Epithelial cell of esophagus (primary cell): ENCODE data around the gene PPP4R3C.
"Not testable (repeated sequence)": the region's sequence is repeated elsewhere in the genome, so short reads cannot be mapped to it uniquely, and the experiment has no call there.

Source experiments
- DNase-seq: peaks from one replicate; pipeline ENCODE4 v3.0.0; 2010; ENCODE audit warnings: low read depth
- H3K4me3 ChIP-seq: 2 replicates; pipeline ENCODE4 v1.5.1; 2011; ENCODE audit warnings: mild to moderate bottlenecking, low read length, control low read depth
- TF ChIP-seq, protein P1 (sequence below): IDR thresholded peaks from 2 replicates; pipeline ENCODE4 v1.5.1; 2011; ENCODE audit warnings: low read depth, mild to moderate bottlenecking, low read length, control low read depth, inconsistent platforms; ENCODE audit not compliant: insufficient read depth; ENCODE audit errors: missing control alignments

Gene PPP4R3C

DNA sequence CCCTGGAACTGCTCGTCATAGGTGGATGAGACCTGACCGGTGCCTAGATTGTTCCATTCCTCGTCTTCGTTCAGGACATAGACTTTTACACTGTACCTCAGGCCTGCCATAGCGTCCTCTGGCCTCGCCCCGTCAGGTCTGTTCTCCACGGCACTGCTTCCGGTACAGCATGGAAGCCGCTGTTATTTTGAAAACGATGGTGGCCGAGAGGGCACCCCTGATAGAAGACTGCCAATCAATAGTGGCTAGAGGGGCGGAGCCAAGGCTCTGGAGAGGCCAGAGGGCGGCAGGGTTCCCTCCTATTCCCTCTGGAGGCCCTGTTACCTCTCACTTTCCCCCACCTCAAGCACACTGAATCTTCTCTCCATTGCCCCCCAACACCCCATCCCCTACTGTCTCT is at the start of gene PPP4R3C:
Gene PPP4R3C, minus strand, starts transcription at position 155 of the 400 bp plus-strand sequence. Its CDS starts 45 bp downstream, at position 110.
- no peak within 1 kb of the TSS for H3K4me3 ChIP-seq
- TF ChIP-seq, protein P1, sequence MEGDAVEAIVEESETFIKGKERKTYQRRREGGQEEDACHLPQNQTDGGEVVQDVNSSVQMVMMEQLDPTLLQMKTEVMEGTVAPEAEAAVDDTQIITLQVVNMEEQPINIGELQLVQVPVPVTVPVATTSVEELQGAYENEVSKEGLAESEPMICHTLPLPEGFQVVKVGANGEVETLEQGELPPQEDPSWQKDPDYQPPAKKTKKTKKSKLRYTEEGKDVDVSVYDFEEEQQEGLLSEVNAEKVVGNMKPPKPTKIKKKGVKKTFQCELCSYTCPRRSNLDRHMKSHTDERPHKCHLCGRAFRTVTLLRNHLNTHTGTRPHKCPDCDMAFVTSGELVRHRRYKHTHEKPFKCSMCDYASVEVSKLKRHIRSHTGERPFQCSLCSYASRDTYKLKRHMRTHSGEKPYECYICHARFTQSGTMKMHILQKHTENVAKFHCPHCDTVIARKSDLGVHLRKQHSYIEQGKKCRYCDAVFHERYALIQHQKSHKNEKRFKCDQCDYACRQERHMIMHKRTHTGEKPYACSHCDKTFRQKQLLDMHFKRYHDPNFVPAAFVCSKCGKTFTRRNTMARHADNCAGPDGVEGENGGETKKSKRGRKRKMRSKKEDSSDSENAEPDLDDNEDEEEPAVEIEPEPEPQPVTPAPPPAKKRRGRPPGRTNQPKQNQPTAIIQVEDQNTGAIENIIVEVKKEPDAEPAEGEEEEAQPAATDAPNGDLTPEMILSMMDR, result no peak
- DNase-seq, result no peak

DNA sequence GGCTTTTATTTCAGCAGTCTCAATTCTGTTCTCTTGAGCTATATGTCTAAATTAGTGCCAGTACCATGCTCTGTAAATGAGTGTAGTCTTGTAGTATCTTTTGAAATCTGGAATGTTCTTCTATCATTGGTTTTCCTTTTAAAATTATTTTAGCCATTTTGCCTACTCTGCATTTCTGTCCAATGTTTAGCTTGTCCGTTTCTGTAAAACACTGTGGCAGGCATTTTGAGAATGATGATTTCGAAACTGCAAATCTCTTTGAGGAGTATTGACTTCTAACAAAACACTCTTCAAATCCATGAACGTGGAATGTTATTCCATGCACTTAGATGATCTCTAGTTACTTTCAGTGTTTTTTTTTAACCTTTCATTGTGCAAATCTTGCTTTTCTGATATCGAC is 28.3 kb upstream of the PPP4R3C start:
- DNase-seq, result no peak
- TF ChIP-seq, protein P1, result no peak
- H3K4me3 ChIP-seq, result no peak overlapping the region

DNA sequence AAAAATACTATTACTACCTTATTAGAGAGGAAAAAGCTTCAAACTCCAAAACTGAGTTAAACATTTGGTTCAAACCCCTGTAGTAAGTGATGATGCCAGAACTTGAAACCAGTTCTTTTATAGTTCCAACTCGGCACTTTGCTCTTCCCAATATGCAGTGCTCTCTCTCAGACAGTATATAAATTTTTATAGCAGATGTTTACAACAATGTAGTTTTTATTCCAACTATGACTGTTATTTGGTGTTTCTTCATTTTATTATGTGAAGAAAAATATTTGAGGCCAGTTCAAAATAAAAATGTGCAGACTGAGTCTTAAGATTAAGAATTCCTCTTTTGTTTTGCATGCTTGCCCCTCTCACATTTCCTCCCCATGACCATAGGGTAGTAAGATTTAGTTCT is 2.9 kb upstream of the PPP4R3C start:
- no peak overlapping the region for H3K4me3 ChIP-seq
- TF ChIP-seq, protein P1, result no peak
- no peak for DNase-seq

DNA sequence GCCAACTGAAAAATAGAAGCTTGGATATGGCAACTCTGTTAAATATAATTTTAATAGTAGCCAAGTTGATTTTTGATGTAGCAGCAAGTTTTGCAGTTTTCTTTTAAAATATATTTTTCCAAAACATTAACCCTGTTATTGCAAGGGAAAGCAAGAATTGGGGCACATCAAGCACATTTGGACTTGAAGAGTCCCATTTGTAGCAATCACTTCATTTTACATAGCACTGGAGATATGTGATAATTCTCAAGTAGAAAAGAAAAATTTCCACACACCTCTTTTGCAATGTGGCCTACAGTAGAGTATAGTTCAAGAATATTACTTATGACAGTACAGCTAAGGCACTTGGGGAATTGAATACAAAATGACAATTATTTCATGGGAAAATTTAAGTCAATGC is 1.9 kb upstream of the PPP4R3C start:
- no peak for DNase-seq
- TF ChIP-seq, protein P1, result no peak
- no peak overlapping the region for H3K4me3 ChIP-seq

DNA sequence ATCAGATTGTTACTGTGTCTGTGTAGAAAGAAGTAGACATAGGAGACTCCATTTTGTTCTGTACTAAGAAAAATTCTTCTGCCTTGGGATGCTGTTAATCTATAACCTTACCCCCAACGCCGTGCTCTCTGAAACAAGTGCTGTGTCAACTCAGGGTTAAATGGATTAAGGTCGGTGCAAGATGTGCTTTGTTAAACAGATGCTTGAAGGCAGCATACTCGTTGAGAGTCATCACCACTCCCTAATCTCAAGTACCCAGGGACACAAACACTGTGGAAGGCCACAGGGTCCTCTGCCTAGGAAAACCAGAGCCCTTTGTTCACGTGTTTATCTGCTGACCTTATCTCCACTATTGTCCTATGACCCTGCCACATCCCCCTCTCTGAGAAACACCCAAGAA is 4.0 kb downstream of the PPP4R3C start:
- not testable (repeated sequence) for DNase-seq, H3K4me3 ChIP-seq

DNA sequence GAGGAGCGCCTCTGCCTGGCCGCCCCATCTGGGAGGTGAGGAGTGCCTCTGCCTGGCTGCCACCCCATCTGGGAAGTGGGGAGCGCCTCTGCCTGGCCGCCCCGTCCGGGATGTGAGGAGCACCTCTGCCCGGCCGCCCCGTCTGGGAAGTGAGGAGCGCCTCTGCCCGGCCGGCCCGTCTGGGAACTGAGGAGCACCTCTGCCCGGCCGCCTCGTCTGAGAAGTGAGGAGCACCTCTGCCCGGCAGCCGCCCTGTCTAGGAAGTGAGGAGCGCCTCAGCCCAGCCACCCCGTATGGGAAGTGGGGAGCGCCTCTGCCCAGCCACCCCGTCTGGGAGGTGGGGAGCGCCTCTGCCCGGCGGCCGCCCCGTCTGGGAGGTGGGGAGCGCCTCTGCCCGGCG is 4.6 kb downstream of the PPP4R3C start:
- not testable (repeated sequence) for H3K4me3 ChIP-seq, DNase-seq

DNA sequence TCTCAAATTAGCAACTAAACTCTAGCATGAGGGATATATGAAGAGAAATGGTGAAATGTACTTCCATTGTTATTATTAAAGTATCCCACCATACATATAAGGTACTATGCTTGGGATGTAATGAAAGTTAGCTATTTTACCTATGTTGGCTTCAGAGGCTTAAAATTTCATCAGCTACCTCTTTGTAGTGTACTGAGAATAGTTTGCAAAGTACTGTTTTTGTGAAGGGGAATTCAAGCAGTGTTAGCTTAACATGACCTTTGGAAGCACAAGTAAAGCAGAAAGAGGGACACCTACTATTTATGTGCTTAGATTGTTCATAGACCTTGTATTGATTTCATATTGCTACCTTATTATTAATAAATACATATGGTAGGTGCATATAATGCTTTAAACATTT is 11.8 kb downstream of the PPP4R3C start:
- H3K4me3 ChIP-seq, result no peak overlapping the region
- TF ChIP-seq, protein P1, result no peak
- no peak for DNase-seq

DNA sequence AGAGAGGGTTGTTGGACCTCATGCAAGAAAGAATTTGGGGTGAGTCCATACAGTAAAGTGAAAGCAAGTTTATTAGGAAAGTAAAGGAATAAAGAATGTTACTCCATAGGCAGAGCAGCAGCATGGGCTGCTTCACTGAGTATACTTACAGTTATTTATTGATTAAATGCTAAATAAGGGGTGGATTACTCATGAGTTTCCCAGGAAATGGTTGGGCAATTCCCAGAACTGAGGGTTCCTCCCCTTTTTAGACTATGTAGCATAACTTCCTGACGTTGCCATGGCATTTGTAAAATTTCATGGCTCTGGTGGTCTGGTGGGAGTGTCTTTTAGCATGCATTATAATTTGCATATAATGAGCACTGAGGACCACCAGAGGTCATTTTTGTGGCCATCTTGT is 16.7 kb downstream of the PPP4R3C start:
- H3K4me3 ChIP-seq, result no peak overlapping the region
- TF ChIP-seq, protein P1, result no peak
- no peak for DNase-seq
